GM18861 (cell line): ENCODE results near the gene CAVIN2.

Experiments
- ATAC-seq: cut with Tn5 transposase; IDR thresholded peaks from one replicate; pipeline ENCODE4 v1.9.1; 2021; ENCODE audit not compliant: unreplicated experiment

The CAVIN2 gene, protein sequence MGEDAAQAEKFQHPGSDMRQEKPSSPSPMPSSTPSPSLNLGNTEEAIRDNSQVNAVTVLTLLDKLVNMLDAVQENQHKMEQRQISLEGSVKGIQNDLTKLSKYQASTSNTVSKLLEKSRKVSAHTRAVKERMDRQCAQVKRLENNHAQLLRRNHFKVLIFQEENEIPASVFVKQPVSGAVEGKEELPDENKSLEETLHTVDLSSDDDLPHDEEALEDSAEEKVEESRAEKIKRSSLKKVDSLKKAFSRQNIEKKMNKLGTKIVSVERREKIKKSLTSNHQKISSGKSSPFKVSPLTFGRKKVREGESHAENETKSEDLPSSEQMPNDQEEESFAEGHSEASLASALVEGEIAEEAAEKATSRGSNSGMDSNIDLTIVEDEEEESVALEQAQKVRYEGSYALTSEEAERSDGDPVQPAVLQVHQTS

DNA sequence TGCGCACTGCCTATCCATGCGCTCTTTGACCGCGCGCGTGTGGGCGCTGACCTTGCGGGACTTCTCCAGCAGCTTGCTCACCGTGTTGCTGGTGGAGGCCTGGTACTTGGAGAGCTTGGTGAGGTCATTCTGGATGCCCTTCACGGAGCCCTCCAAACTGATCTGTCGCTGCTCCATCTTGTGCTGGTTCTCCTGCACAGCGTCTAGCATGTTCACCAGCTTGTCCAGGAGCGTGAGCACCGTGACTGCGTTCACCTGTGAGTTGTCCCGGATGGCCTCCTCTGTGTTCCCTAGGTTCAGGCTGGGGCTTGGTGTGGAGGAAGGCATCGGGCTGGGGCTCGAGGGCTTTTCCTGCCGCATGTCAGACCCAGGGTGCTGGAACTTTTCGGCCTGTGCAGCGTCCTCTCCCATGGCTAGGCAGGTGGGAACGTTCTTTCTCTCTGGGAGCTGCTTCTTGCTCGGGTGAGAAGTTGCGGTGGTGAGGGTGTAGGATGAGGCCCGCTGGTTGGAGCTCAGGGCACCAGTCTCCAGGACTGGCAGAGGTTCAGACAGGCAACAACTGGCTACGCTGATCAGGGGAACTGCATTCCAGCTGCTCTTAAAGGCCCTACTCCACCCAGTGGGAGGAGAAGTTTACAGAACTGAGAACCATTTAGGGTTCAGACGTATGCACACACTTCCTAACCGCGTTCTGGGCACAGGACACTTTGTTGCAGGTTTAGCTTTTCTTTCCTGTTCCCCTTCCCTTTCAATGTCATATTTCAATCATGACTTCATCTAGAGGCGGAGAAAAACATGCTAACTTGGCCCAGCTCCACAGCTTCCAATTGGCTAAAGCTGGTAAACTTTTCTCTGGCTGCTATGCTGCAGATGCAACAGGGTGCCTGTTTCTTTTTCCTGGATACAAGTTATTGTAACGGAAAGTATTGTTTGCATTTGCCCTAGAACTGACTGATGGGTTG, at the start of gene CAVIN2:
CAVIN2 (minus strand) TSS at position 574 of the 962 bp plus-strand sequence; CDS start at position 411, 163 bp downstream.
- ATAC-seq = peak; percentile 44

DNA sequence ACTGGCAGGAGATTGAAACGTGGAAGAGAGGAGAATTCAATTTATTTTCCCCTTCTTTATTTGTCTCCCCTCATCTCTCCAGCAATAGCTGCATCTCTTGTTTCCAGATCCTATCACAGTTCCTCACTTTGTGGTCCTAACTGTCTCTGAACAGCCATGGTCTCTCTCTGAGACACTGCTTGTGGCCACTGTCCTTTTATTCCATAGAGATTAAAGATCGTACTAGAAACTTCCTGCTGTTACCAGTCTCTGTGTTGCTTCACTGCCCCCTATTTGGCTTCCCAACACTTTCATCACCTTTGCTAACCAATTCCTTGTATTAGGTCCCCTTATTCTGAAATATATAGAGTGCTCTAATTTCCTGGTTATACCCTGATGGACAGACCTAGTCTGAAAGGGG, 48.9 kb upstream of the CAVIN2 start:
- no peak for ATAC-seq

DNA sequence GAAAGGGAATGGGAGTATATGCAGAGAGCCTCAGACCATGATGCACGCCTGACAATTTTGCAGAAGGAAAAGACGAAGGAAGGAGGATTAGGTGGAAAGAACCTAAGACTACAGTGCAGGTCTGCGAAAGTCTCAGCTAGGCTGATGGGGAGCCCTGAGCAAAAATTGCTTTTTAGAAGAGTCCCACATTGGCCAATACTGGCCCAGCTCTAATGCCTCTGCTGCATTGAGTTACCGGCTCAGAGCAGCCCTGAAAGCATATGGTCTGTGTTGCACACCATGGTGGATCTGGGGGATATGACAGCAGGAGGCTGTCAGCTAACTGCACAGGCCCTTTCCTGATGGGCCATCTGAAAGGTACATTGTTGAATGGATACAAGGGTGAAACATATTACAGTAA, 48.3 kb upstream of the CAVIN2 start:
- no peak for ATAC-seq

DNA sequence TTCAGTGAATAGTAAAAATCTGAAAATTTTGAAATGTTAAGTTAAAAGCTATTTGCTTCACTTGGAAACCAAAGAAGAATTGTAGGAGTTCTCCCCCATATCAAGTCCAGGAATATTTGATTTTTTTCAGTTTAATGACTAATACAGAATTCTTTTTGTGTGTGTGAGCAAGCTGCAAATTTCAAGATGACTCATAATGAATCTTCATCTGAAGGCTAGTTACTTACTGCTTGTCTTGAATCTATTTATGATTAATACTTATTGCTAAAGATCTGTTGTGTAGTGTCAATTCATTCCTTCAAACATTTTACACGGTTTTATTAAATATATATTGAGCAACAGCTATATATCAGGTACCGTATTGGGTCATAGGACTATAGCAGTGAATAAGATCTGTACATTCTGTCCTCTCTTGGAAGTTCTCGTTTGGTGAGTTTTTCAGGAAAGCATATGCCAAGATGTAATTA, 47.8 kb upstream of the CAVIN2 start:
- ATAC-seq = peak; percentile 70

DNA sequence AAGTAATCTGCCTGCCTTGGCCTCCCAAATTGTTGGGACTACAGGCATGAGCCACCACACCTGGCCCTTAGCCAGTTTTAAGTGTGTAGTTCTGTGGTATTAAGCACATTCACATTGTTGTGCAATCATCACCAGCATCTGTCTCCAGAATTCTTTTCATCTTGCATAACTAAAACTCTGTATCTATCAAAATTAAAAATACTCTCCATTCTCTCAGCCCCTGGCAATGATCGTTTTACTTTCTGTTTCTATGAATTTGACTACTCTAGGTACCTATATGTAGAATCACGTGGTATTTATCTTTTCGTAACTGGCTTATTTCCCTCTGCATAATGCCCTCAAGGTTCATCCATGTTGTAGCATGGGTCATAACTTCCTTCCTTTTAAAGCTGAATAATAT, 45.5 kb upstream of the CAVIN2 start:
- ATAC-seq = no peak

DNA sequence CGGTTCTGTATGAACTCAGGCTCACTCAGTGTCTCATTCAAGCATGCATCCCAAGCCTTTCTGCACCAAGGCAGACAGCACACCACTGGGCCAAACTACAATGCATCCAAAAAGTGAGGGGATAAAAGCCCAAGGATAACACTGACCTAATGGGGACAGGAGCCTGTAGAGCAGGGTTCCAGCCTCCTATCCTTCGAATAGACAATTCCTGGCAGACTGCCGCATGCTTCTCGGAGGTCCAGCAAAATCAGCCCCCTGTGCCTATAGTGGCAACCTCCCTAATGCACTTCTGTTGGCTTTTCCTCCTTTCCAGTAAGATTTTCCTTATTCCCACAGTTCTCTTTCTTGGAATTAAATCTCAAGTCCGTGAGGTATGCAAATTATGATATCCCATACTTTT, 44.8 kb upstream of the CAVIN2 start:
- no peak for ATAC-seq

DNA sequence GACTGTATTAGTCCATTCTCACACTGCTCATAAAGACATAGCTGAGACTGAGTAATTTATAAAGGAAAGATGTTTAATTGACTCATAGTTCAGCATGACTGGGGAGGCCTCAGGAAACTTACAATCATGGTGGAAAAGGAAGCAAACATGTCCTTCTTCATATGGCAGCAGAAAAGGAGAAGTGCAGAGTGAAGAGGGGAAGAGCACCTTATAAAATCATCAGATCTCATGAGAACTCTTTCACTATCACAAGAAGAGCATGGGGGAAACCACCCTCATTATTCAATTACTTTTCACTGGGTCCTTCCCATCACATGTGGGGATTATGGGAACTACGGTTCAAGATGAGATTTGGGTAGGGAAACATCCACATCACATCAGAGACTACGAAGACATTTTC, 43.0 kb upstream of the CAVIN2 start:
- no peak for ATAC-seq

DNA sequence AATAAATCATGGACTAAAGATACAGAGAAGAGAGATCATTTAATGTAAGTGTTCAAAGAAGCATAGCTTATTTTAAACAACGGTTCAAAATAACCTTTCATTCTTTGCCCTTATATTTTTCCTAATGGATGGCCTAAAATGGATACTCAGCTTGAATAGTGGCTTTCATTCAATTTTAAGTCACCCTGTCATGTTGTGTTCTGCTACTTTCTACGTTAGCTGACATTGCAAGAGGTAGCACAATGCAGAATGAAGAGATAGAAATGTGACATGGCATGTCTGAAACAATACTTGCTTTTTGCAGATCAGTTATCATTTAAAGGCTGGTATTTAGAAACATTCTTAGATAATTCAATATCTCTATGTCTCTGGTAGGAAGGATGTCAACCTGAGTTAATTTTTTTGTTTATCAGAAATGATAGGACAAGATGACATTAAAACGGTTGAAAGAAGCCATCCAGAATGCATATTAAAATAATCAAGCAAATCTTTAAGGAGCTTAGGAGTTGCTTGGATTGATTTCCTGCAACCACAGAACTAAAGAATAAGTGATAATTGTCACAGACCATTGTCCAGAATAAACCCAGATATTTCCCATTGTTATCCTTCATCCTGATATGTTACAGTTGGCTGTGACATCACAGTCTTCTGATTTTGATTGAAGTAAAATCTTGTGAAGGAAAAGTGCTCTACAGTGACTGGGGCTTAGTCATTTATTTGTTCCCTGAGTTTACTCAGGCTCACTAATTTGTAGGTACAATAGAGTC, 41.7 kb upstream of the CAVIN2 start:
- no peak for ATAC-seq

DNA sequence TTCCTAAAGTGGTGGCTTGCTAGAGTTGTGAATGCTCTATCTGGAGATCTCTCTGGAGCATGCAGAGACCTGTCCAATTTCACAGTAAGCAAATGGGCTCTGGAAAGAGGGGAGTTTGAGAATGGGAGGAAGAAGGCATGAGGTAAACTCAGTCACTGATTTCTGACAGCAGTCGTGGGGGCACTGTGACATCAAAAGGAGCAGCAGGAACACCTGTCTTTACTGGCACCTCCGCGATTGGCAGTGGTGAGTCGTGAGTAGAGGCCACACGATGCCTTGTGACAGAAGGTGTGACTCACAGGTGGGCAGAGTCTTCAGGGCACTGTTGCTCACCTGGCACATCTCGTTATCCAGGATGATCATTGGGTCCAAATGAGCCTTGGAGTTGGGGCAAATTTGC, 38.8 kb upstream of the CAVIN2 start:
- no peak for ATAC-seq

- ATAC-seq = no peak
Observed at GRCh38 chr2:191885098-191885497, 38.2 kb upstream of the CAVIN2 start.

GRCh38 chr2:191881982-191882816, 35.3 kb upstream of the CAVIN2 start:
- no peak for ATAC-seq

DNA sequence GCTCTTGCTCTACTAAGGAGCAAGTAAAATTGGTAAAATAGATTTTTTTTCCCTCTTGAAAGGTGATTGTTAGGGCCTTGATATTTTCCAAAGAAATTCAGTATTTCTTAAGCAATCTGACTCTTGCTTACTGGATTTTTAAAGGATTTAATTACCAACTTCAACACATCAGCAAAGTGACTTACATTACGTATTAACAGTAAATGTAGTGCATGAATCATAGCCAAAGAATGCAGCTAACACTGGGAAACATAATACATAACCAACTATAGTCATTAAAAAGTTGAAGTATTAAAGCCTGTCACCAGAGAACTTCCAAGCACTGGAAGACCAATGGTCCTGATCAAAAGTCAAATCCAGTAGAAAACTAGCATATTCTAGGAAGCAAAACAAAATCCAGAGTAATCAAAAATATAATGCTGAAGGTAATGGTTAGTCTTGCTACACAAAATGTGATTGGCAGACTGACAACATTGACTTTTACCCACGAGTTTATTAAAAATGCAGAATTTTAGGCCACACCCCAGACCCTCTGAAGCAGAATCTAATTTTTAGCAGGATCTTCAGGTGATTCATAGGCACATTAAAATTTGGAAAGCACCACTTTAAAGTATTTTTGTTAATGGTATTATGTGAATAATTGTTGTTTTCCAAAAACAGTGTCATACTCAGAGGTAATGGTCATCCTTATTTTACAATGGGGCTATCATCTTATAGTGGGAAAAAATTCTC, 31.8 kb upstream of the CAVIN2 start:
- no peak for ATAC-seq

DNA sequence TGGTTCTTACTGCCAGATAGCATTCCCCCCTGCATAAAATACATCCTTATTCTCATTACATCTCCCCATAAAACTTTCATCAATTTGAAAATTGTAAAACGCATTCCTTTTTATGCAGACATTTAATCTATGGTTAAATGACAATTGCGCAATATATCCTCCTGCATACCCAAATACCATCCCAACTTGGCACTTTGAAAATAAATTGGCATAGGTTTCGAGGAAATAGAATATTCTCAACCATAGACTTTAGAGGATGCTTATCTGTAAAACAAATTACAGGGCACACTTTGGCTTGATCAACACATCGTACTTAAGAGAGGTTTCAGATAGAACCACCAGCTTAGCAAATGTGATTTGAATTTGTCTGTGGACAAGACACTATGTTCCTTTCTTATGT, 31.0 kb upstream of the CAVIN2 start:
- ATAC-seq = no peak

DNA sequence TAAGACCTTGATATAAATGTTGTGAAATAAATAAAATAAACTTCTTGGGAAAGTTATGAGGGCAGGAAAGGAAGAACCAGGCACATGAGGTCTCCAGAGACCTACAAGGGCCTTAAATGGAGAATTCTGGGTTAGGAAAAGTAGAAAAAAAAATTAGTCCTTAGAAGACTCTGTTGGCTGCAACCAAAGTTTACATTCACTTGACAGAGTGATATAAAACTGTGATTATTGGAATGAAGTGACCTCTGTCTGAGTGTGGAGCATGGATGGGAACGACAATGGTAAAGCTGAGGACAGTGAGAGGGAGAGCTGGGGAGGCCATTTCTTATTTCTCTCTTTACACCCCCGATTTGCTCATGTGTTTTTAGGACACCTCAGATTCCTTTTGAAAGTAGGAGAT, 29.0 kb upstream of the CAVIN2 start:
- no peak for ATAC-seq

GRCh38 chr2:191870744-191871143, 23.9 kb upstream of the CAVIN2 start:
- no peak for ATAC-seq

- ATAC-seq = no peak
Observed at GRCh38 chr2:191869781-191870180, 22.9 kb upstream of the CAVIN2 start.

GRCh38 chr2:191869178-191869577, 22.3 kb upstream of the CAVIN2 start:
- ATAC-seq = peak; percentile 50

DNA sequence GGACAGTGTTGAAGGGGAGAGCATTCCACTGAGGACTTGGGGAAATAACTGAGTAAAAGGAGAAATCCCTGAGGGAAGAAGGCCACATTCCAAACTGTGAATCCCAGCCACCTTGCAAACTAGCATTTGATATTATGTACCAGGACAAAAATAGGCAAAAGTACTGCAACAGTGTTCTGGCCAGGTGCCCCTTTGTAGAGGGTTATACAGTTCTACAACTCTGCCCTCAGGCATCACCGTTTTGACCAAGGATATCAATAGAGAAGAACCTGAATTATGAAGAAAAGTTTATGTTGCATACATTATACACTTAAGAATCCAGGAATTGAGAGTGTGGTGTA, 20.6 kb upstream of the CAVIN2 start:
- no peak for ATAC-seq

DNA sequence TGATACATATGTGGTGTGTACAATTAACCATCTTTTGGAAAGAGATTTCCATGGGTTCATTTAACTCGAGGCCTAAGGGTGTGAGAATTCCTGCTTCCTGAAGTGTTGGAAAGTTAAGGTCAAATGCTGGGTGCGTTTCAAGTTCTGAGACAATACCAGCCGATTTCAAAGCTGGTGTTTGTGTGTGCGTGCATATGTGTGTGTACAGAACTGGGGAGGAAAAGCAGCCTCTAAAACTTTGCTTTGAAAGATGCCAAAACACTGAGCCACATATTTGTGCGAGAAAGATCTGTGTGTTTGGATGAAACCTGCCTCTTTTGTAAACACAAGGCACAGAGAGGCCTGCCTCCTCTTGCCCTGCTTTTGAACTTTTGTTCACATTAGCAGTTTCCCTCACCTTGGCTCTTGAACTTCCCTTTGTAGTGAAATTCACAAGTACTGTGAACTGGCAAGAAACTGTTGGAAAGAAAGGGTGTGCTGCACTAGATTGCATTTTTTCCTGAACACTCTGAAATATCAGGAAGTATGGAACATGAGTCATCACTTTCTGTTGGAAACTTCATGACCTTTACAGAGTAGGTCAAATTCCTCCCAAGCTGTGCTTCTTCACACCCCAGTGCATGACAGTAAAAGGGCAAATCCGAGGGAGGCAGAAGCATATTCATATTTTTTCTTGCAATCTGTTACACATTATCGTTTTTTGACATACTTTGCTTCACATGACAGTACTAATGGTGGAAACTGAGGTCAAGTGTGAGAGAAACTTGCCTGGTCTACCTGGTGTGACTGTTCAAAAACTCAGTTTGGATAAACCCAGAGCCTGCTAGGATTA, 20.0 kb upstream of the CAVIN2 start:
- no peak for ATAC-seq
